Stimulated activated CD4-positive, alpha-beta T cell treated with anti-CD3 and anti-CD28 coated beads, Interleukin-15, amount 100 ng/mL, for 1 hour (primary cell): Measurements from ENCODE around the gene DDC.

Experiments
- DNase-seq, 2 donors: peaks; one replicate each; pipeline ENCODE4 v3.0.0-alpha.2; 2020; ENCODE audit warnings: low read depth in 1 of 2, low spot score in 1 of 2

DDC gene

DNA sequence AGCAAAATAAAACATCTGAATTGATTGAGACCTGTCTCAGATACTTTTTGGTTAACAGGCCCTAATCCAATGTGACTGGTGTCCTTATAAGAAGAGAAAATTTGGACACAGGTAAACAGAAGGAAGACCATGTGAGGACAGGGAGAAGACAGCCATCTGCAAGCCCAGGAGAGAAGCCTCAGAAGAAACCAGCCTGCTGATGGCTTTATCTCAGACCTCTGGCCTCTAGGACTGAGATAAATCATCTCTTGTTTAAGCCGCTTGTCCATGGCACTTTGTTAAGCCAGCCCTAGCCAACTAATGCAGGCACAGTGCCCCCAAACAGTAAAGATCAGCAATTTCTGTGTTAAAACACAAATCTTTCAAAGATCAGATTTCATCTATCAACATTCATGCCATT, 73.3 kb downstream of the DDC start:
- no peak for DNase-seq

- DNase-seq, result no peak
These were observed 74.0 kb downstream of the DDC start for GRCh38 chr7:50491209-50491608.

DNA sequence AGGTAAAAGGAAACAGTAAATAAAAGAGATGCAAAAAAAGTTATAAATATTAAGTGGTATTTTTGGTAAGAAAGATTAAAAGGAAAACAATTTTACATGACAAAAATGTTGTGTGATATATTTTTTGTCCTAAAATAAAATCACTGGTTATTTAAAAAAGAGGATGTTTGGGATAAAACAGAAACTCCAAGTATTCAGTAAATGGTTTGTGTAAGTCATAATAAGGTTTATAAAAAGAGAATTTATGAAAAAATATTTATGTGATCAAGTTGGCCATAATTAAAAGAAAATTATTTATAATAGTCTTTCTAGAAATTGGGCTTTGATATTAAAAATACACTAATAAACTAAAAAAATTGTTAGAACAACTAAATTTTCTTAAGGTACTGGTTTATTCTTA, 76.8 kb downstream of the DDC start:
- DNase-seq, result no peak

GRCh38 chr7:50486512-50486911, 78.7 kb downstream of the DDC start:
- DNase-seq, result no peak

GRCh38 chr7:50481867-50482266, 83.3 kb downstream of the DDC start:
- no peak for DNase-seq

- no peak for DNase-seq
These were observed 84.4 kb downstream of the DDC start for GRCh38 chr7:50480797-50481196.

GRCh38 chr7:50479743-50480517, 85.3 kb downstream of the DDC start:
- no peak for DNase-seq

DNA sequence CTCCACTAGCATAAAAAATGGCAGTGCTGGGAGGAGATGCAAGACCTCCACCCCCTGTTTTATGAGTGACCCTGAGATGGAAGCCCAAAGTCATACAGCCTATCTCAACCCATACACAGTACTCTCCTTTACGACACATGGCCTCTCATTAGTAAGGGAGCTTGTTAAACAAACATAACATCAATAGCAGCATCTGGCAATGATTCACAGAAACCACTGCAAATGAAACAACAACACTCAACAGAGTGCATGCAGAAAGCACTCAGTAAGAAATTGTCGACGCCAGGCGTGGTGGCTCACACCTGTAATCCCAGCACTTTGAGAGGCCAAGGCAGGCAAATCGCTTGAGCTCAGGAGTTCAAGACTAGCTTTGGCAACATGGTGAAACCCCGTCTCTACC, 87.6 kb downstream of the DDC start:
- DNase-seq, result no peak

DNA sequence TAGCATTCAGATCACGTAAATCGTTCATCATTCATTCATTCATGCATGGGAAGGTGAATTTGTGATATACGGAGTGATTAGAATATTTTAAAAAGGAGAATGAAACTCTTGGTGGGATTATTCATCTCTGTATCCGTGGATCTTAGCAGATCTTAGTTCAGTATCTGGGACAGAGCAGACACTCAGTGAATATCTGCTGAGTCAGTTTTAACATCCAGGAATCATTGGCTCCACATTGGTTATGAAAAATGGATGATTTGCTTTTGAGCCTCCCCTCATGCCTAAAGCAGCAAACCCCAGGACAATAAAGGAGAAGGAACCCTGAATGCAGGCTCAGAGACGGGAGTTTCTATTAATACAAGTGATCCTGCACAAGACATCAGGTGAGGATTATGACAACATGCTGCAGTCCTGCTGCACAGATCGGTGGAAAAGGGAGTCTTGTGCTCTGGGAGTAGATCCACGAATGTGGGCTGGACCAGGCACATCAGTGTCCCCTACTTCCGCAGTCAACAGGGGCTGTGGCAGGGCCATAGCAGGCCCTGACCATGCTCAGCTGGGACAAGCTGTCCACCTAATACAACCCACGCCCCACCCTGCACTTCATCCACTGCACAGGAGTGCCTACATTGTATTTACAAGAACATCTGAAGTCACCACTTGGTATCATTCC, 88.1 kb downstream of the DDC start:
- no peak for DNase-seq

DNA sequence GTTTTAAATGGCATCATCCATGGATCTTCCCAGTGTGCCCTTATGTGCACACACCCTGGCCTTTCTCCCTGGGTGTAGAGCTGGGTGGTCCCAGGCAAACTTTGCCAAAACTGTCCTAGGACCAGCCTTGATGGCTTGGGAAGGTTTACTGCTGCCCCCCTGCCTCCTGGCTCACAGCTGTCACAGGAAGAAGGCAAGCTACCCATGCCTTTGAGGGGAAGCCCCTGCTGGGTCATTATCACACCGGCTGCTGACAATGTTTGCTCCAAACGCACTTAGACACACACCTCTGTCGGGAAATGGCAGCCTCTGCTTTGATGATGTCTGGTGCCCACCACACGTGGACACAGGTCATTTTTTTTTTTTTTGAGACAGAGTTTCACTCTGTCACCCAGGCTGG, 89.9 kb downstream of the DDC start:
- no peak for DNase-seq

GRCh38 chr7:50474382-50475160, 90.6 kb downstream of the DDC start:
- no peak for DNase-seq

GRCh38 chr7:50473531-50473930, 91.7 kb downstream of the DDC start:
- no peak for DNase-seq

- no peak for DNase-seq
These were observed 92.8 kb downstream of the DDC start for GRCh38 chr7:50472427-50472826.

DNA sequence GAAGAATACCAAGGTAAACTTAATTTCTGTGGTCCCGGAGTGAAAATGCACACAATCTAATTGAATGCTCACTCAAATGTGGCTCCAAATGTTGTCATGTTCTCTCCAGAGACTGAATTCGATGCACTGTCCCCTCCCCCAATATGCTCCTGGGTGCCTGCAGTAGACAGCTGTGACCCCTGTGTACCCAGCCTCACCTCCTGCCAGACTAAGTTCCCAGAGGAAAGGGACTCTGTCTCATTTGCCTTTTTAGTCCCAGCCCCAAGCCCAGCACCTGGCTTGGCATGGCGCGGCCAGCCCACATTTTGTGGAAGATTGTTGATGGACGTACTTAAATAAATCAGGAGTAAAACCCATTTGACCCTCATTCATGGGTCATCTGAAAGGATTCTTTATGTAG, 93.2 kb downstream of the DDC start:
- no peak for DNase-seq

- no peak for DNase-seq
These were observed 94.7 kb downstream of the DDC start for GRCh38 chr7:50470250-50471163.

- no peak for DNase-seq
These were observed 96.0 kb downstream of the DDC start for GRCh38 chr7:50469181-50469580.

- peak; percentile 54 to 74 for DNase-seq
These were observed 97.2 kb downstream of the DDC start for GRCh38 chr7:50467817-50468610.

DNA sequence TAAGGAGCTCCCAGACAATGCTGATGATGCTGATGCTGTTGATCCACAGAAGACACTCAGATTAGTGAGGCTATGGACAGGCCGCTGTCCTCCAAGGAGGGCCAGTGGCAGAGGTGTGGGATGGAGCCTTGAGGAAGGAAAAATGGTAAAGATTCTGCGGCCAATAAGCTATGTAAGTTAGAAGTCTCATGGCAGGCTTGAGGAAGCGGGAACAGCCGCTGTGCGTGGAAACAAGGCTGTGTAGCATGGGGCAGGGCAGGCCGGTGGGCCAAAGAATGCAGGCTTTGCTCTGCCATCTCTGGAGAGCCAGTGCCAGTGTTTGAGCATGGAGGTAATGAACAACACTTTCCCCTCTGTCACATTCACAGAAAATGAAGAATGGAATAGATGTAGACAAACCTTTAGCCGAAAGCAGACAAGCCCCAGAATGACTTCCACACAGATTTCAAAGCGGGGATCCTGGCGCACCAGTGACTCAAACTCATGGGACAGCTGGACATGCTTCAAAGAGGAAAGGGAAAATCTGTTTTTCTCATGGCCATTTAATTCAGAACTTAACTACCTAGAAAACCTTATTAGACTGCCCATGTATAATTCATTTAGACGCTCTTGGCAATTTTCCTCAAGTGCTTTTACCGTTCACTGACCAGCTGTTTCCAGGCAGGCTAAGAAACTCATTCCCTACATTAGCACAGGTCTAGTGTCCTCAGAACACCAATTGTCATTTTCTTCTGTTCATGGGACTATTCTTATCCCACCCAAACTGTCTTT, 98.2 kb downstream of the DDC start:
- DNase-seq, result no peak

- no peak for DNase-seq
These were observed 102.2 kb downstream of the DDC start for GRCh38 chr7:50463035-50463434.
